Dedifferentiated amniotic fluid mesenchymal stem cell (primary cell): Measurements from ENCODE around the gene GSTCD.
"Not testable (repeated sequence)": the region's sequence is repeated elsewhere in the genome, so short reads cannot be mapped to it uniquely, and the experiment has no call there.

Source experiments
- DNase-seq: peaks from one replicate; pipeline ENCODE4 v3.0.0-alpha.2; 2016; ENCODE audit errors: extremely low spot score

GSTCD gene

DNA sequence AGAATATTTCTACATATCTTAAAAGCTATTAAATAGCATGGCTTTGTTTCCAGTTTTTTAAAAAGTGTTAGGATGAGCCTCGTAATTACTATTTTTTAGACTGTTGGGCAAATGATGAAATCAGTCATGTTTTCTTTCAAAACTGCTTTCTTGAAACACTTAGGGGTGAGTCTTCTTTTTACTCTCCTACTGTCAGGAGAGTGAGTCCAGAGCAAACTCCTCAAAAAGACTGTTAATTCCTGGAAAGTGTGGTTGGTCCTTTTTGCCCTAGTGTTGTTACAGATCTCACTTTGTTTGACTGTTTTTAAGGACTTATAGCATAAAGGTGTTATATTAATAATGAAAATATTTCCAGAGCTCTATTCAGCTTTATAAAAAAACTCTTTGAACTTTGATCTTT, 6.3 kb downstream of the GSTCD start:
- no peak for DNase-seq

DNA sequence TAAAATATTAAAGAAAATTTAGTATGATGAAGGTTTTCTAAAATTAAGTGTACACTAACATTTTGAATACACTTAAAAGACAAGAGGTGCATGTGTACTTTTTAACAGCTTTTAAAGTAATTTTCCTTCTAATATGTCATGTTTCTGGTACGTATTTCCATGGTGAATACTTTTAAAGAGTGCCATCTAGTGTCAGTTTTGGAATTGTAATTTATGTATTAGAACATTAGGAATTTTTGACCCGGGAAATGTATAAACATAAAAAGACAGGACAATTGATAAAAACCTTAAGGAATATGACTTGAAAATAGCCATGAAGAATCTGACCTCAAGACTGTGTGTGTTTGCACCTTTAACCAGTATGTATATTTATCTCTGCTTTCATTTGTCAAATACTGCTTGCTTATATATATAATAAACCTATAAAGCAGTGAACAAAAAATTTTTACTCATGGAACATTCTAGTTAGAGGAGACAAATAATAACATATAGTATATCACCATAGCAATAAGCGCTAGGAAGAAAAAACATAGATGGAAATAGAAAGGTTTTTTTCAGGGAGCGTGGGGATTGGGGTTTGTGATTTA, 7.2 kb downstream of the GSTCD start:
- DNase-seq: peak; percentile 62

DNA sequence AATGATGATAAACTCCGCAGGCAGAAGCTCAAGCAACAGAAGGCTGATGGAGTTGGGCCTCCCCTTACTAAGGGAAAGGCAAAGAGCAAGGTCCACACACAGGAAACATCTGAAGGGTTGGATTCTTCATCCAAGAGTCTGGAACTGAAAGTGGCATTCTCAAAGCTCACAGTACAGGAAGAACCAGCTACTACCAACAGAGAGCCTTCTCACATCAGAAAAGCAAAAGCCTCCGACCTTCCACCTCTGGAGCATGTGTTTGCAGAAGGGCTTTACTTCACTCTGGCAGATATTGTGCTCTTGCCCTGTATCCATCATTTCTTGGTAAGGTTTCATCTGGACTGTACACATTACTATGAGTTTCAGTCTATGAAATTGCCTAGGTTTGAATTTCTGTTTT, 10.6 kb downstream of the GSTCD start:
- no peak for DNase-seq

DNA sequence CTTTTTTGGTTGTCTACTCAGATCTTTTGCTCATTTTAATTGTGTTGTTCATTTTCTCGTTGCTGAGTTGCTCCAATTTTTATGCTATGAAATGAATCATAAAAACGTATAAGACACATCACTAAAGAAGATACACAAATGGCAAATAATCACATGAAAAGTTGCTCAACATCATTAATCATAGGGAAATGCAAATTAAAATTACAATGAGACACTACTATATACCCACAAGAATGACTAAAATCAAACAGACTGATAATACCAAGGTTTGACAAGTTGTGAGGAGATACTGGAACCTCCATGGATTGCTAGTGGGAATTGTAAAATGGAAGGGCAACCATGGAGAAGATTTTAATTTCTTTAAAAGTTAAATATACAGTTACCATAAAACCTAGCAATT, 17.0 kb downstream of the GSTCD start:
- no peak for DNase-seq

GRCh38 chr4:105729895-105730294, 21.3 kb downstream of the GSTCD start:
- not testable (repeated sequence) for DNase-seq

GRCh38 chr4:105735217-105735616, 26.6 kb downstream of the GSTCD start:
- not testable (repeated sequence) for DNase-seq

DNA sequence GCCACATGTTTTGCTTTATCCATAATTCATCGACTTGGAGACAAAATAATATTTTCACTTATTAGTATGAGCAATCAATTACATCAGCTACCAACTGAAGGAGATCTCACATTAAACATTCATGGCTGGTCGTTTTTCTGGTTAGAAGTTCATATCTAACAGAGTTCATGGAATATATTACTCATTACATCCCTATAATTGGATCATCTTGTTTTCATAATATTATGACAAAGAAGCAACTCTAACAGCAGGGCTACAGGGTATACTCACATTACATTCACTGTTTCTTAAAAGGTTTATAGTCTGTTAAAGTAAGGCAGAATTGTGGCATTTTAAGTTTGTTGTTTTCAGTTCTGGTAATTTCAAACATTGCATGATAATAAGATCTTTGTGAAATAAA, 33.0 kb downstream of the GSTCD start:
- peak; percentile 63 for DNase-seq

- DNase-seq: no peak
These were observed 39.6 kb downstream of the GSTCD start for GRCh38 chr4:105748222-105748621.

- no peak for DNase-seq
These were observed 43.2 kb downstream of the GSTCD start for GRCh38 chr4:105751718-105752299.

DNA sequence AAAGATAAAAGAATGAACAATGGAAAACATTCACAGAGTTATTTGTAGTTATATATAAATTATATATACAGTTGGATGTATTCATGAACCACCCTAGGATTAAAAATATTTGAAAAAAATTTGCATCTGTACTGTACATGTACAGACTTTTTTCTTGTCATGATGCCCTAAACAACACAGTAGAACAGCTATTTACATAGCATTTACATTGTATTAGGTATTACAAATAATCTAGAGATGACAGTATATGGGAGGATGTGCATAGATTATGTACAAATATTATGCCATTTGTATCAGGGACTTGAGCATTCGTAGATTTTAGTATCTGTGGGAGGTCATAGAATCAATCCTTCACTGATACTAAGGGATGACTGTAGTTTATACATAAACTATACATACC, 44.8 kb downstream of the GSTCD start:
- DNase-seq: no peak

- no peak for DNase-seq
These were observed 46.8 kb downstream of the GSTCD start for GRCh38 chr4:105755375-105755774.

GRCh38 chr4:105758958-105759357, 50.4 kb downstream of the GSTCD start:
- DNase-seq: no peak

DNA sequence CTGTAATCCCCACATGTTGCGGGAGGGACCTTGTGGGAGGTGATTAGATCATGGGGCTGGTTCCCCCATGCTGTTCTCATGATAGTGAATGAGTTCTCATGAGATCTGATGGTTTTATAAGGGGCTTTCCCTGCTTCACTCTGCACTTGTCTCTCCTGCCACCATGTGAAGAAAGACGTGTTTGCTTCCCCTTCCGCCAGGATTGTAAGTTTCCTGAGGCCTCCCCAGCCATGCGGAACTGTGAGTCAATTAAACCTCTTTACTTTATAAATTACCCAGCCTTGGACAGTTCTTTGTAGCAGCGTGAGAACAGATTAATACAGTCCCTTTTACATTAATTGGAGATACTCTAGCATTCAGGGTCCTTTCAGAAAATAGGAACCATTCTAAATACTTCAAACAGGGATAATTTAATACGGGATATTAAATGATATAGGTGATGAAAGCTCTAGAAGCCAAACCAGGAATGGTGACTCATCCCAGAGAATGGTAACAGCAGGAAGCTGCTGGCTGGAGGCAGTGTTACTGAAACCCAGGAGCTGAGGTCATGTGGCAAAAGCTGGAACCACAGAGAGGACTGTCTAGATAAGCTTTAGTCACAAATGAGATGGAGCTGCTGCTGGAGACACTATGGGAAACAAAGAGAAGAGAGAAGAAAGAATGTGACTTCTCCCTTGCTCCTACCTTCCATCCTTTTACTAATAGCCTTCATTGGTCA, 57.3 kb downstream of the GSTCD start:
- peak; percentile 22 for DNase-seq

GRCh38 chr4:105767579-105767978, 59.0 kb downstream of the GSTCD start:
- no peak for DNase-seq

GRCh38 chr4:105770524-105770923, 61.9 kb downstream of the GSTCD start:
- not testable (repeated sequence) for DNase-seq

GRCh38 chr4:105772065-105772464, 63.5 kb downstream of the GSTCD start:
- not testable (repeated sequence) for DNase-seq

DNA sequence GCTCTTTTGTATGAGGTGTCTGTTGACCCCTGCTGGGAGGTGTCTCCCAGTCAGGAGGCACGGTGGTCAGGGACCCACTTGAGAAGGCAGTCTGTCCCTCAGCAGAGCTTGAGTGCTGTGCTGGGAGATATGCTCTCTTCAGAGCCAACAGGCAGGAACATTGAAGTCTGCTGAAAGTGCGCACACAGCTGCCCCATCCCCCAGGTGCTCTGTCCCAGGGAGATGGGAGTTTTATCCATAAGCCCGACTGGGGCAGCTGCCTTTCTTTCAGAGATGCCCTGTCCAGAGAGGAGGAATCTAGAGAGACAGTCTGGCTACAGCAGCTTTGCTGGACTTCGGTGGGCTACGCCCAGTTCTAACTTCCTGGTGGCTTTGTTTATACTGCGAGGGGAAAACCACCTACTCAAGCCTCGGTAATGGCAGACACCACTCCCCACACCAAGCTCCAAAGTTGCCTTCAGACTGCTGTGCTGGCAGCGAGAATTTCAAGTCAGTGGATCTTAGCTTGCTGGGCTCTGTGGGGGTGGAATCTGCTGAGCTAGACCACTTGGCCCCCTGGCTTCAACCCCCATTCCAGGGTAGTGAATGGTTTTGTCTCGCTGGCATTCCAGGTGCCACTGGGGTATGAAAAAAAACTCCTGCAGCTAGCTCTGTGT, 67.3 kb downstream of the GSTCD start:
- DNase-seq: not testable (repeated sequence)

- DNase-seq: no peak
These were observed 71.6 kb downstream of the GSTCD start for GRCh38 chr4:105780176-105780575.

DNA sequence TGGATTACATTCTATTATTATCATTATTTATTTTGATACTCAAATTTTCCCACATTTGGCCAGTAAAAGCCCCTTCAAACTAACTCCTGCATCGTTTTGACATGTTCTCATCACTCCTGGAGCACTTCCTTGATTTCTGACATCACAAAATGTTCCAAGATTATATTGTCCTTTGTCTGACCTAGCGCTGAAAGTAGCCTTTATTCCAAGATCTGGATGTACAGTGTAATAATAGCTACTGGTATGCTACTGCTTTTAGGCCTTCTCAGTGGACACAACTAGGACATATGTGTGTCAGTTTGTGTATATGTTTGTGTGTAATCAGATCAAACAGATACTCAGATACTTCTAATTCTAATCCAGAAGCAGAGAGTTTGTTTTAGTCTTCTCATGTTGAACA, 76.2 kb downstream of the GSTCD start:
- no peak for DNase-seq

- no peak for DNase-seq
These were observed 77.2 kb downstream of the GSTCD start for GRCh38 chr4:105785792-105786191.

DNA sequence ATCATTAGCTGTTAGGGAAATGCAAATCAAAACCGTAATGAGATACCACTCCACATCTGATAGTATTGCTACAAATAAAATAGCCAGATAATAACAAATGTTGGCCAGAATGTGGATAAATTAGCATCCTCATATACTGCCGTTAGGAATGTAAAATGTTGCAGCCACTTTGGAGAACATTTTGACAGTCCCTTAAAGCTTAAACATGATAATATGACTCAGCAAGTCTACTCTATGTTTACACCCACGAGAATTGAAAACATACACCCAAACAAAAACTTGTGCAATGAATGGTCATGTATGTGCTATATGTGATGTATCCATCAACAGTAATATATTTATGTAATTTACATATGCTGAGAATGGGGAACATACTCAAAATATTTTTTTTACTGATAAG, 78.2 kb downstream of the GSTCD start:
- no peak for DNase-seq

DNA sequence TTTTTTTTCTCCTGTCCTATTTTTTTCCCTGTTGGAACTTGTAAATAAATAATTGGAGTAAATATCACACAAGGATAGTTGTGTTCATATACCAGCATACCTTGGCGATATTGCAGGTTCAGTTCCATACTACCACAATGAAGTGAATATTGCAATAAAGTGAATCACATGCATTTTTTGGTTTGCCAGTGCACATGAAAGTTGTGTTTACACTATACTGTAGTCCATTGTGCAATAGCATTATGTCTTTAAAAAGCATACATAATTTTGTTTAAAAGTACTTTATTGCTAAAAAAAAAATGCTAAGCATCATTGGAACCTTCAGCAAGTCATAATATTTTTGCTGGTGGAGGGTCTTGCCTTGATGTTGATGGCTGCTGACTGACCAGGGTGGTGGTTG, 88.6 kb downstream of the GSTCD start:
- DNase-seq: no peak
